GM23248 (cell line): Measurements from ENCODE around the gene POLN.

Experiments
- EZH2 ChIP-seq: fragments of 200-600 bp; sonication (generic); IDR thresholded peaks from 2 replicates; pipeline ENCODE4 v1.6.1; 2018; ENCODE audit warnings: antibody characterized with exemption, mild to moderate bottlenecking; ENCODE audit not compliant: insufficient read depth, poor library complexity, severe bottlenecking
- EZH2phosphoT487 ChIP-seq: fragments of 200-600 bp; sonication (generic); IDR thresholded peaks from 2 replicates; pipeline ENCODE4 v1.6.1; 2018; ENCODE audit warnings: antibody characterized with exemption, moderate library complexity, mild to moderate bottlenecking, low read depth; ENCODE audit not compliant: insufficient read depth

DNA sequence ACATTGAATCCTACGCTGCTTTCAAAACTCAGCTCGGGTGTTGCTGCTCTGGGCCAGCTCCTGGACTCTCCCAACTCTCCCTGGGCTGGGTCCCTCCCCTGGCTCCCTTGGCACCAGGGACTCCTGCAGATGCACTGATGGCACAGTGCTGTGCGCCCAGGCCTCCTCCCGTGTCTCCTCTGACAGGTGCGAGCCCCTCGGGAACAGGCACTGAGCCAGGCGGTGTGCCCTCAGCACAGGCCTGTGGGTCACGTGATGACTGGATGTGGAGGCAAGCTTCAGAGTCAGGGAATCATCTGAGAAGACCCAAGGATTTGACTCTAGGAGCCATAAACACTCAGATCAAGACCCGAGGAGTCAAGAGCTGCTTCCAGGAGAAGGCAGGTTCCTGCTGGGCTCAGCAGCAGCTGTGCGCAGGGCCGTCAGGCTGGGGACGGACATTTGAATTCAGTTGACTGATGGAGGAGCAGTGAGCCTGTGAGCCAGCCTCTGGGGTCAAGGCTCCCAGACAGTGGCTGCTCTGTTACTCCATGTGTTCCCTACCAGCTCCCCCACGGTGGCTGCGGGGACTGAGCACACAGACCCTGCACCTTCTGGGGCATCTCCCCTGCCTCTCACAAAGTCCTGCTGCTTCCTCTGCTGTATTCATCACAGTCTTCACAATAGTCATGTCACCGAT, 149.8 kb downstream of the POLN start:
- TF ChIP-seq EZH2 (no peak), EZH2phosphoT487 (no peak)
